SK-N-MC (cell line): Measurements from ENCODE around the gene CLASP2.

Source experiments
- EZH2 ChIP-seq: fragments of 200-600 bp; sonication (generic); IDR thresholded peaks from one replicate; pipeline ENCODE4 v1.6.1; 2017; ENCODE audit warnings: antibody characterized with exemption
- FOXP2 ChIP-seq: optimal IDR thresholded peaks from 2 replicates; pipeline ENCODE3; 2011; ENCODE audit warnings: mild to moderate bottlenecking, moderate library complexity; ENCODE audit not compliant: insufficient read depth; ENCODE audit errors: extremely low read length, control extremely low read depth
- POLR2AphosphoS5 ChIP-seq: IDR thresholded peaks from 2 replicates; pipeline ENCODE4 v1.6.1; 2012; ENCODE audit warnings: mild to moderate bottlenecking, low read depth, low read length, borderline replicate concordance

DNA sequence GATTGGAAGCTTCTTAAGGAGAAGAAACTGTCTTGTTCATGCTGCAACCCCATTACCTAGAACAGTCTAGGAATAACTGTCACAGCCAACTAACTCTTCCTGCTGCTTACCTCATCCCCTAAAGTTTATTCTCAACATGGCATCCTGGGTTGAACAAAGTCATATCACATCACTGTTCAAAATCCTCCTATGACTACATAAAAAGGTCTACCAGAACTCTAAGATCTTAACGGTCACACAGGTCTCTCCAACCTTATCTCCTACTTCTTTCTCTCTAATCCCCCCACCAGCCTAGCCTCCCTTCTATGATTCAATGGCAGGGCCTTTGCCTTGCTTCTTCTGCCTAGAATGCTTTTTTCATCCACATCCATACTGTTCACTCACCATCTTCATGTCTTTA is 69.3 kb downstream of the CLASP2 start:
- no peak for TF ChIP-seq EZH2
- no peak for TF ChIP-seq POLR2AphosphoS5
- no peak for TF ChIP-seq FOXP2
